Endothelial cell (in vitro differentiated cells): Measurements from ENCODE around the gene ATP6V1B1. TPM values are rescaled to one million over a fixed set of nuclear protein-coding genes. Genes with fewer than 3 reads are reported as not detected.
A peak's percentile ranks its signal among the peaks of the same experiment; 100 is the strongest.
"Not testable (repeated sequence)": the region's sequence is repeated elsewhere in the genome, so short reads cannot be mapped to it uniquely, and the experiment has no call there.

Experiments
- DNase-seq: peaks from one replicate; pipeline ENCODE4 v3.0.0; 2021; ENCODE audit warnings: low spot score
- H3K27ac Mint-ChIP-seq: one replicate; pipeline ENCODE4 v1.8.0; 2021; ENCODE audit warnings: mixed read lengths, inconsistent platforms; ENCODE audit not compliant: unreplicated experiment
- H3K27me3 Mint-ChIP-seq: one replicate; pipeline ENCODE4 v1.8.0; 2021; ENCODE audit warnings: mild to moderate bottlenecking, moderate library complexity, mixed read lengths, inconsistent platforms; ENCODE audit not compliant: unreplicated experiment
- H3K36me3 Mint-ChIP-seq: one replicate; pipeline ENCODE4 v1.8.0; 2021; ENCODE audit warnings: mild to moderate bottlenecking, low read depth, mixed read lengths, inconsistent platforms; ENCODE audit not compliant: unreplicated experiment
- H3K4me1 Mint-ChIP-seq: one replicate; pipeline ENCODE4 v1.8.0; 2021; ENCODE audit warnings: mild to moderate bottlenecking, mixed read lengths, inconsistent platforms; ENCODE audit not compliant: unreplicated experiment
- H3K4me3 Mint-ChIP-seq: one replicate; pipeline ENCODE4 v1.8.0; 2021; ENCODE audit warnings: mild to moderate bottlenecking, mixed read lengths, inconsistent platforms; ENCODE audit not compliant: unreplicated experiment
- H3K9me3 Mint-ChIP-seq: one replicate; pipeline ENCODE4 v1.8.0; 2021; ENCODE audit warnings: mixed read lengths, inconsistent platforms; ENCODE audit not compliant: unreplicated experiment
- total RNA-seq: library from RNA; stranded (reverse); fragmentation: NEBNext Ultra II Directional; extraction: Animal tissue kit (Norgen Biotek cat#: 25700); gene quantifications from one replicate; pipeline ENCODE4 v1.2.1, GENCODE V29; 2021; ENCODE audit not compliant: unreplicated experiment
- TF ChIP-seq, protein P1 (sequence below): fragments of 200-600 bp; sonication (generic); IDR thresholded peaks from one replicate; pipeline ENCODE4 v1.5.0; 2021; ENCODE audit warnings: antibody characterized with exemption; ENCODE audit not compliant: unreplicated experiment

The ATP6V1B1 gene
- total RNA-seq, 1 donor from 2014 or later = not detected

DNA sequence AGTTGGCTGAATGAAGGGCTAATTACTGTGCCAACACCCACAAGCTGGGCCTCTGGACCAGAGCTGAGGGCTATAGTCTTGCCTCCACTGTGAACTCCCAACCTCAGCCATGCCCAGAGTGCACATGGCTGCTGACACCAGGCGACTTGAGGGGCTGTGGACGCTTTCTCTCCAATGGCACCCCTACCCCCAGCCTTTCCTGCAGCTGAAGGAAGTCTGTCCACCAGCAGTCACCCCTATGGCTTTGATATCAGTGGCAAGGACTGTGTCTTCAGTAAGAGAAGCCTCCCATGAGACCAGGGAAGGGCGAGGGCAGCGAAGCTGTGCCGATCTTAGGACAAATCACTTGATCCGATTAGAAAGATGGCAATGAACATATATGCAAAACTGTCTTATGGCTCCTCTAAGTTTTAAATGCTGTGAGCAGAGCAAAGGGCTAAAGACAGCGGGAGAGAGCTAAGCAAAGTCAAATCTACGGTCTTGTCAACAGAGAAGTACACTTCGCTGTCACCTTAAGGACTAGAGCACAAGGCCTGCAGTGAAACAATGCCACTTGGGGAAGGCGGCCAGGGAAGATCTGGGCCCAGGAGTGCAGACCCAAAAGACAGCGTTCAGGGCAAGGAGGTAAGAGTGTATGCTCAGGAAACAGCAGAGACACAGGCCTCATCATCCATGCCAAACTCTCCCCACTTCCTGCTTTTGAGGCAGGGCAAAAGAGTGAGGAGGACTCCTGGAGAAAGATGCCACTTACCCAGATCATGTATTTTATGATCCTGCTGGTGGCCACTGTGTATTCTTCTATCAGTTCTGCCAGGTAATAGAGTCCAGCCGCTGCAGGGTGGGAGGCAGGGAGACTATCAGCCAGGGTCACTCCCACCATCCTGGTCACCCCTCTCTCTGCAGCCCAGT is 57.5 kb downstream of the ATP6V1B1 start:
- Mint-ChIP-seq H3K27me3 (peaks cover 8% of the 10 kb centered on the region), H3K36me3 (peaks cover 30% of the 10 kb centered on the region), H3K4me3 (peak overlapping the region; percentile 99), H3K4me1 (peaks cover 15% of the 10 kb centered on the region), H3K27ac (no peak overlapping the region), H3K9me3 (no peaks in the 10 kb centered on the region)
- TF ChIP-seq, protein P1, sequence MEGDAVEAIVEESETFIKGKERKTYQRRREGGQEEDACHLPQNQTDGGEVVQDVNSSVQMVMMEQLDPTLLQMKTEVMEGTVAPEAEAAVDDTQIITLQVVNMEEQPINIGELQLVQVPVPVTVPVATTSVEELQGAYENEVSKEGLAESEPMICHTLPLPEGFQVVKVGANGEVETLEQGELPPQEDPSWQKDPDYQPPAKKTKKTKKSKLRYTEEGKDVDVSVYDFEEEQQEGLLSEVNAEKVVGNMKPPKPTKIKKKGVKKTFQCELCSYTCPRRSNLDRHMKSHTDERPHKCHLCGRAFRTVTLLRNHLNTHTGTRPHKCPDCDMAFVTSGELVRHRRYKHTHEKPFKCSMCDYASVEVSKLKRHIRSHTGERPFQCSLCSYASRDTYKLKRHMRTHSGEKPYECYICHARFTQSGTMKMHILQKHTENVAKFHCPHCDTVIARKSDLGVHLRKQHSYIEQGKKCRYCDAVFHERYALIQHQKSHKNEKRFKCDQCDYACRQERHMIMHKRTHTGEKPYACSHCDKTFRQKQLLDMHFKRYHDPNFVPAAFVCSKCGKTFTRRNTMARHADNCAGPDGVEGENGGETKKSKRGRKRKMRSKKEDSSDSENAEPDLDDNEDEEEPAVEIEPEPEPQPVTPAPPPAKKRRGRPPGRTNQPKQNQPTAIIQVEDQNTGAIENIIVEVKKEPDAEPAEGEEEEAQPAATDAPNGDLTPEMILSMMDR = no peak
- DNase-seq = no peak

DNA sequence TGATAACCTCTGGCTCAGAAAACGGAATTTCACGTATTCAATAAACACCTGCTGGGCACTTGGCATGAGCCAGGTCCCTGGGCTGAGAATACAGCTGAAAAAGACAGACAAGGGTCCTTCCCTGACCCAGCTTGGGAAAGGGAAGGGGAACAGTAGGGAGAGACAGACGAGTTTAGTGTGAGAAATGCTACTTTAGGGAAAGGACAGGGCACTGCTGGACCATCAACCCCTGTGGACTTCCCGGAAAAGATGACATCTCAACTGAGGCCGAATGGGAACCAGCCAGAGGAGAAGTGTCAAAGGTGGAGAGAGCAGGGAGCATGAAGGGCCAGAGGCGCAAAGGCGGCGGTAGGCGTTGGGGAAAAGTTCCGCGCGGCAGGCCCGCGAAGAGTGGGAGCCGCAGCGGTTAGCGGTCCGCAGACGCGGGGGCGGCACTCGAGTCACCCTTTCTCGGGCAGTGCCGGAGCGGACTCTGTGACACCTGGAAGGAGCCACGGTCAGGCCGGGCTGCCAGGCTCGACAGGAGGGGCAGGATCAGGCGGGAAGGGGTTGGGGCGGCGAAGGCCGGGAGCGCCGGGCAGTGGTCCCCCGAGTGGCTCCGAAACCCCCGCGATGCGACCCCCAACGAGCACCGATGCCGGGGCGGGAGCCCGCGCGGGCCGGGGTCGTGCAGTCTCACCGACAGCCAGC is 58.5 kb downstream of the ATP6V1B1 start:
- no peak for DNase-seq
- peaks cover 22% of the 10 kb centered on the region for H3K36me3 Mint-ChIP-seq
- peaks cover 8% of the 10 kb centered on the region for H3K27me3 Mint-ChIP-seq
- H3K4me3 Mint-ChIP-seq = peak overlapping the region; percentile 99
- no peaks in the 10 kb centered on the region for H3K9me3 Mint-ChIP-seq
- TF ChIP-seq, protein P1 = no peak
- peak overlapping the region; percentile 40 for H3K27ac Mint-ChIP-seq
- H3K4me1 Mint-ChIP-seq = peaks cover 21% of the 10 kb centered on the region

DNA sequence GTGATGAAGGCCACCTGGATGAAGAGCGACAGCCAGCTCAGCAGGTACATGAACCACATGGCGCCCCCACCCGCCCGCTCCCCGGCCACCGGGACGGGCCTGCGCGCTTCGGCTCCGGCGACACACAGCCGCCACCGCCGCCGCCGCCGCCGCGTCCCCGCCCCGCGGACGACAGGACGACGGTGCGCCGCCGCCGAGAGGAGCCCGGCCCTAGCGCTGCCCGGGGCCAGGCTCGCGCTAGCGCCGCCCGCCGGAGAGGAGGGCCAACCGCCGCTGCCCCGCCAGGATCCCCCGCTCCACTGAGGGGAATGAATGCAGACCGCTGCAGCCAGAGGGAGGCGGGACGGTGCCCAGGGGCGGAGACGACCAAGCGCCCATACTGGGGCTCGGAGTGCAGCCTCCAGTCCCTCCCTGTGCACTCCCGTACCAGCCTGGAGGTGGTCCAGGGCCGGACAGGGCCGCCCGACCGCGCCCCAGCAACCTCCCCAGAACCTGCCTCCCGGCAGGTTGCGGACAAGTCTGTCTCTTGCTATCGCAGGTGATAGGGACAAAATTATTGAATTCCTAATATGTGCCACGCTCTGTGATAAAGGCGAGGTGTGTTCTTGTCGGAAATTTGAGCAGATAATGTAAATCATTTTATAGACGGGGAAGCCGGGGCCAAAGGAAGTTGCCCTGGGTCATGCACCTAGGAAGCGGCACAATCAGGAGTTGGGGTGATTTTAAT is 59.2 kb downstream of the ATP6V1B1 start, which contains the start of gene TEX261:
Gene TEX261 (minus strand): TSS at position 175 of the 727 bp plus-strand sequence. CDS start 116 bp downstream, at position 59.
- H3K27ac Mint-ChIP-seq = peak within 1 kb of the TSS; percentile 40
- H3K4me3 Mint-ChIP-seq = peak within 1 kb of the TSS; percentile 99

GRCh38 chr2:70995426-70995729 is 59.7 kb downstream of the ATP6V1B1 start:
- Mint-ChIP-seq H3K9me3 (no peaks in the 10 kb centered on the region), H3K4me3 (peak overlapping the region; percentile 86), H3K27me3 (peaks cover 8% of the 10 kb centered on the region), H3K4me1 (peaks cover 25% of the 10 kb centered on the region), H3K36me3 (peaks cover 15% of the 10 kb centered on the region), H3K27ac (no peak overlapping the region)
- no peak for DNase-seq
- TF ChIP-seq, protein P1 = no peak

More for the DNA sequence above, 59.2 kb downstream of the ATP6V1B1 start, which contains the start of gene TEX261:
- Mint-ChIP-seq H3K27me3 (peaks cover 8% of the 10 kb centered on the region), H3K4me1 (peaks cover 25% of the 10 kb centered on the region), H3K36me3 (peaks cover 18% of the 10 kb centered on the region), H3K9me3 (no peaks in the 10 kb centered on the region)
- TF ChIP-seq, protein P1 = no peak
- peak; percentile 97 for DNase-seq

GRCh38 chr2:70998885-70999284 is 63.2 kb downstream of the ATP6V1B1 start:
- H3K4me1 Mint-ChIP-seq = peaks cover 14% of the 10 kb centered on the region
- H3K36me3 Mint-ChIP-seq, H3K4me3 Mint-ChIP-seq, H3K27me3 Mint-ChIP-seq, H3K9me3 Mint-ChIP-seq, H3K27ac Mint-ChIP-seq, DNase-seq: not testable (repeated sequence)
